OCI-LY1 (cell line): ENCODE measurements around the gene TFAP2E.

Experiments used
- CTCF ChIP-seq: fragments of 200-600 bp; sonication (generic), shearing (Covaris generic); IDR thresholded peaks from 2 replicates; pipeline ENCODE4 v1.5.1; 2017; ENCODE audit warnings: mild to moderate bottlenecking, antibody characterized with exemption, low read length, moderate library complexity, mixed read lengths
- EZH2 ChIP-seq: fragments of 200-600 bp; sonication (generic), shearing (Covaris generic); IDR thresholded peaks from 2 replicates; pipeline ENCODE4 v1.8.0; 2017; ENCODE audit warnings: borderline replicate concordance, mixed run types, mild to moderate bottlenecking, antibody characterized with exemption, low read length, moderate library complexity, mixed read lengths

GRCh38 chr1:35577071-35577998 lies 4.2 kb downstream of the TFAP2E start:
- TF ChIP-seq CTCF (no peak), EZH2 (no peak)
